GM12878 (cell line): ENCODE data around the gene CCDC137.
"Not testable (repeated sequence)": the region's sequence is repeated elsewhere in the genome, so short reads cannot be mapped to it uniquely, and the experiment has no call there.

Experiments
- CTCF ChIP-seq, 3 experiments: IDR thresholded peaks in 2 of 3; conservative IDR thresholded peaks in 1 of 3; 2 replicates each; pipeline ENCODE4 v1.5.1; 2011; ENCODE audit warnings: low read depth in 3 of 3, low read length in 3 of 3, mild to moderate bottlenecking in 3 of 3, control low read depth in 2 of 3, moderate library complexity in 2 of 3, inconsistent platforms in 1 of 3, mixed read lengths in 1 of 3; ENCODE audit not compliant: control insufficient read depth in 2 of 3, insufficient read depth in 1 of 3; ENCODE audit errors: extremely low read depth in 1 of 3
- RAD21 ChIP-seq: IDR thresholded peaks from 2 replicates; pipeline ENCODE4 v1.6.1; 2011; ENCODE audit warnings: mild to moderate bottlenecking, low read depth, low read length, moderate library complexity; ENCODE audit not compliant: insufficient read depth
- TAF1 ChIP-seq: IDR thresholded peaks from 2 replicates; pipeline ENCODE4 v1.6.1; 2011; ENCODE audit warnings: mild to moderate bottlenecking, low read depth, low read length, borderline replicate concordance
- USF2 ChIP-seq: IDR thresholded peaks from 2 replicates; pipeline ENCODE4 v1.6.1; 2011; ENCODE audit warnings: low read depth, low read length, improper control_type of control experiment, borderline replicate concordance
- TF ChIP-seq, protein P1 (sequence below): IDR thresholded peaks from 2 replicates; pipeline ENCODE4 v1.6.1; 2011; ENCODE audit warnings: borderline replicate concordance, low read depth, mild to moderate bottlenecking, moderate library complexity, mixed read lengths, low read length; ENCODE audit not compliant: insufficient read depth; ENCODE audit errors: extremely low read length

GRCh38 chr17:81675515-81676221 lies 9.1 kb downstream of the CCDC137 start:
- TF ChIP-seq, protein P1, sequence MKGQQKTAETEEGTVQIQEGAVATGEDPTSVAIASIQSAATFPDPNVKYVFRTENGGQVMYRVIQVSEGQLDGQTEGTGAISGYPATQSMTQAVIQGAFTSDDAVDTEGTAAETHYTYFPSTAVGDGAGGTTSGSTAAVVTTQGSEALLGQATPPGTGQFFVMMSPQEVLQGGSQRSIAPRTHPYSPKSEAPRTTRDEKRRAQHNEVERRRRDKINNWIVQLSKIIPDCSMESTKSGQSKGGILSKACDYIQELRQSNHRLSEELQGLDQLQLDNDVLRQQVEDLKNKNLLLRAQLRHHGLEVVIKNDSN = not testable (repeated sequence)
- TF ChIP-seq RAD21 (0 out of 2 replicates have a peak, but pooled peaks have one; percentile 5), CTCF (IDR thresholded peaks at IDR 0.05 in 2 of 3, conservative IDR thresholded peaks at IDR 0.05 in 1 of 3; ENCODE audit: control insufficient read depth in 2 of 3, extremely low read depth in 1 of 3, insufficient read depth in 1 of 3, low read depth in 3 of 3, low read length in 3 of 3) (peak; percentile 27 to 44 (median 27); a peak in 4 of 6 replicates)
- not testable (repeated sequence) for TF ChIP-seq USF2, TAF1
